Upper lobe of left lung (tissue), 4 donors: Measurements from ENCODE around the gene SLC25A47.

Source experiments
- EP300 ChIP-seq, 4 donors: sonication (generic); formaldehyde crosslinking; IDR thresholded peaks; one replicate each; pipeline ENCODE4 v1.5.1; 2017; ENCODE audit warnings: antibody characterized with exemption in 4 of 4, control low read depth in 2 of 4
- POLR2A ChIP-seq, 4 donors: fragments of 450-650 bp; IDR thresholded peaks; one replicate each; pipeline ENCODE4 v1.5.1; 2016 to 2017; ENCODE audit warnings: antibody characterized with exemption in 4 of 4, mild to moderate bottlenecking in 2 of 4

DNA sequence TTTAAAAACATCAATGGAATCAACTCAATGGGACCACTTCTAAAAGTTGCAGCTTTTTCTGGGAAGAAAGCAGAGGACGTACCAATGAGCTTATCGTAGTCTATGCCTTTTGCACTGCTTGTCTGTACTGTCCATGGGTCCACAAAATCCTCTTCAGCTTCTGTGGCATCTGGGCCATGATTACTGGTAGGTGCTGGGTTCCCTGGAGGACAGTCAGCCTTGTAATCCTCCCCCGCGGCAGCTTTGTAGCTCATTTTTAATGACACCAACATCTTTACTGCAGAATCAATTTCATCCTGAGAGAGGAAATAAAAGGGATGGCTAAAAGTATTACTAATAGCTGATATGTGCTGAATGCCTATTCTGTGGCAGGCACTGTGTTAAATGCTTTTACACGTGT lies 38.5 kb downstream of the SLC25A47 start:
- TF ChIP-seq EP300 (IDR thresholded peaks at IDR 0.05) (no peak), POLR2A (IDR thresholded peaks at IDR 0.05) (no peak)
